Measurements from ENCODE around the gene SEPSECS.

The SEPSECS gene

DNA sequence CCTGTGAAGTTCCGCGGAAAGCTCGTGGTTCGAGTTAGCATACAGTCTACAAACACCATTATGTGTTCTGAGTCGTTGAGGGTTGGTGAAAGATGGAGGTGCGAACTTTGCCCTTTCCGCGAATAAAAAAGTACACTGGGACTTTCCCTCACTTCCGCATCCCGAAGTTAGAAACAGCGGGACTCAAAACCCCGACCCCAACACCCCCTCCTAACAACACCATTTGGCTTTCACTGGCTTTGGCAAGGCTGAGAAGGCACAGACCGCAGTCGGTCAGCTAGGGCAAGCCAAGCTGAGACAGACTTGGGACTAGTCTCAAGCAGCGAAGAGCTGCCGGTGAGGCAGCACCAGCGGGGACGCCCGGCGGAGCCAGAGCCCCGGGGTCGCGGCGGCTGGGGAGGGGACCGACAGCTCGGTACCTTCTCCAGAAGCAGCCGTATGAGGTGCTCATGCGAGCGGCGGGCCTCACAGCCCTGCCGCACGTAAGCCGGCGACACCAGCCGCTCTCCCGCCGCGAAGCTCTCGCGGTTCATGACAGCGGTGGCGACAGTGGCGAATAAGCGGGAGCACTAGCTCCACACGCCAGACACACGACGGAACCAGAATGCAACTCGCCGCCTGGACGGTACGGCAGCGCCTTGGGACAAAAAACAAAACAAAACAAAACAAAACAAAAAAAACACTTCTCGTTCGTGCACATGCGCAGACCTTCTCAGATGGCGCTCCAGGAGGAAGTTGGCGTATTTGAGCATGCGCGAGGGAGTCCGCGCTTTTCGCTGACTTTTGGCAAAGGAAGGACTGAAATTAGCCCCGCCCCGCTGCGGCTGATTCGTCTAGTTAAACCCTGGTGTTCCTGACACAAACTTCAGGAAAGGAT is at the start of gene SEPSECS:
SEPSECS (minus strand) TSS at position 613 of the 877 bp plus-strand sequence; CDS start at position 533, 80 bp downstream.
- DNase-seq (ENCODE audit: low spot score): peak; percentile 88
- no peak for TF ChIP-seq CTCF (IDR thresholded peaks at IDR 0.05; ENCODE audit: extremely low read depth, missing control alignments)

- no peak for DNase-seq (ENCODE audit: low spot score)
- TF ChIP-seq CTCF (IDR thresholded peaks at IDR 0.05; ENCODE audit: extremely low read depth, missing control alignments): no peak
These were observed 49.5 kb upstream of the SEPSECS start for GRCh38 chr4:25209702-25210101.

- no peak for TF ChIP-seq CTCF (IDR thresholded peaks at IDR 0.05; ENCODE audit: extremely low read depth, missing control alignments)
- DNase-seq (ENCODE audit: low spot score): no peak
These were observed 47.7 kb upstream of the SEPSECS start for GRCh38 chr4:25207997-25208396.

DNA sequence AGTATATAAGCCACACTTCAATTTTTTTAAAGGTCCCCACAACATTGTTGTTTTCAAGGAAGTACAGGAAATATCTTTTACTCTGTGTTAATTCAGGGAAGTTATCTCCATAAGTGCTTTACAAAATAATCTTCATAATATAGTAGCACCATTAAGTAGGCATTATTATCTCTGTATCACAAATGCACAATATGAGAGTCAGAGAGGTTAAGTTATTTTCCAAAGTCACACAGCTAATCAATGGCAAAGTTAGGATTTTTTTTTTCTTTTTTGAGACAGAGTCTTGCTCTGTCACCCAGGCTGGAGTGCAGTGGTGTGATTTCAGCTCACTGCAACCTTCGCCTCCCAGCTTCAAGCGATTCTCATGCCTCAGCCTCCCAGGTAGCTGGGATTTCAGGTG is 38.5 kb upstream of the SEPSECS start:
- no peak for TF ChIP-seq CTCF (IDR thresholded peaks at IDR 0.05; ENCODE audit: extremely low read depth, missing control alignments)
- no peak for DNase-seq (ENCODE audit: low spot score)

- no peak for TF ChIP-seq CTCF (IDR thresholded peaks at IDR 0.05; ENCODE audit: extremely low read depth, missing control alignments)
- no peak for DNase-seq (ENCODE audit: low spot score)
These were observed 30.2 kb upstream of the SEPSECS start for GRCh38 chr4:25190407-25190806.

GRCh38 chr4:25184056-25184455 is 23.8 kb upstream of the SEPSECS start:
- DNase-seq (ENCODE audit: low spot score): no peak
- TF ChIP-seq CTCF (IDR thresholded peaks at IDR 0.05; ENCODE audit: extremely low read depth, missing control alignments): no peak

DNA sequence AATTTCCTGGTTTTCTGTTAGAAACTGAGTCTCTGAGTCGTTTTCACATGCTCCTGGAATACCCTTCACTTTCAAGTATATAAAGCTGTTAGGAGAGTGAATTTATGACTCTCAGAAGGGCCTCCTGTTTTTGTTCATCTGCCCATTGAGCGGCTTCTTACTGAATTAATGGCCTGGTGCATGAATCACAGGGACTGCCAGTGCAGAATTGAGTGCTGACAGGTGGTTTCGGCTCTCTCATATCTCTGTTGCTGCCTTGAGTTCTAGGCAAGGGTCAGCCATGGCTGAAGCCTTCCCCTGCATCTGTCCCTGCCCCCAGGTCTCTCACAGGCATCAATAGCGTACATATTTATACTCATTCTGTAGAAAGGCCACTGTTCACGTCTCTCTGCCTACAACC is 22.7 kb upstream of the SEPSECS start:
- no peak for DNase-seq (ENCODE audit: low spot score)
- TF ChIP-seq CTCF (IDR thresholded peaks at IDR 0.05; ENCODE audit: extremely low read depth, missing control alignments): no peak

All from GM20000 (cell line).